GM23338 (cell line): ENCODE results near the gene C1orf198.

Source experiments
- CREB1 ChIP-seq: fragments of 250-450 bp; sonication (Bioruptor Pico); IDR thresholded peaks from 2 replicates; pipeline ENCODE4 v1.5.0; 2020; ENCODE audit warnings: low read depth, mild to moderate bottlenecking, moderate library complexity
- CTCF ChIP-seq, 2 experiments: fragments of 200-600 bp in 1 of 2; sonication (generic) in 1 of 2; conservative IDR thresholded peaks; 2 replicates each; pipeline versions ENCODE4 v1.5.1 to v1.6.1; 2016 to 2017; ENCODE audit warnings: antibody characterized with exemption in 2 of 2, low read depth in 2 of 2, mild to moderate bottlenecking in 2 of 2, moderate library complexity in 1 of 2
- EZH2 ChIP-seq: fragments of 200-600 bp; sonication (generic); IDR thresholded peaks from one replicate; pipeline ENCODE4 v1.8.0; 2017; ENCODE audit warnings: antibody characterized with exemption, mild to moderate bottlenecking, low read depth; ENCODE audit not compliant: unreplicated experiment
- EZH2phosphoT487 ChIP-seq: fragments of 200-600 bp; sonication (generic); IDR thresholded peaks from one replicate; pipeline ENCODE4 v1.8.1; 2018; ENCODE audit warnings: antibody characterized with exemption; ENCODE audit not compliant: unreplicated experiment
- JUNB ChIP-seq: IDR thresholded peaks from one replicate; pipeline ENCODE4 v1.6.1; 2016; ENCODE audit warnings: antibody characterized with exemption; ENCODE audit not compliant: unreplicated experiment
- NANOG ChIP-seq: IDR thresholded peaks from 2 replicates; pipeline ENCODE4 v1.6.1; 2016; ENCODE audit warnings: antibody characterized with exemption, borderline replicate concordance
- POLR2AphosphoS5 ChIP-seq: IDR thresholded peaks from 2 replicates; pipeline ENCODE4 v1.6.1; 2016; ENCODE audit warnings: antibody characterized with exemption, low read depth
- REST ChIP-seq: IDR thresholded peaks from one replicate; pipeline ENCODE4 v1.6.1; 2018; ENCODE audit warnings: antibody characterized with exemption; ENCODE audit not compliant: unreplicated experiment
- ZNF114 ChIP-seq: fragments of 250-450 bp; sonication (Bioruptor Pico); IDR thresholded peaks from 2 replicates; pipeline ENCODE4 v1.5.0; 2020; ENCODE audit warnings: mild to moderate bottlenecking, moderate library complexity
- ZNF331 ChIP-seq: fragments of 250-450 bp; sonication (Bioruptor Pico); IDR thresholded peaks from 2 replicates; pipeline ENCODE4 v1.5.0; 2020; ENCODE audit warnings: low read depth, mild to moderate bottlenecking, moderate library complexity
- TF ChIP-seq, protein P1 (sequence below): fragments of 250-450 bp; sonication (Bioruptor Pico); IDR thresholded peaks from 2 replicates; pipeline ENCODE4 v1.5.0; 2020; ENCODE audit warnings: mild to moderate bottlenecking, moderate library complexity
- TF ChIP-seq, protein P2 (sequence below): IDR thresholded peaks from 2 replicates; pipeline ENCODE4 v1.6.1; 2016; ENCODE audit warnings: antibody characterized with exemption

GRCh38 chr1:230900984-230901383, 32.7 kb upstream of the C1orf198 start:
- TF ChIP-seq CTCF (conservative IDR thresholded peaks at IDR 0.05; ENCODE audit: low read depth in 2 of 2) (no peak), REST (no peak), POLR2AphosphoS5 (no peak), EZH2 (no peak), EZH2phosphoT487 (no peak), CREB1 (CRISPR knock-in tag) (no peak), JUNB (no peak), NANOG (no peak), ZNF331 (CRISPR knock-in tag) (no peak), ZNF114 (CRISPR knock-in tag) (no peak)
- TF ChIP-seq, protein P1, sequence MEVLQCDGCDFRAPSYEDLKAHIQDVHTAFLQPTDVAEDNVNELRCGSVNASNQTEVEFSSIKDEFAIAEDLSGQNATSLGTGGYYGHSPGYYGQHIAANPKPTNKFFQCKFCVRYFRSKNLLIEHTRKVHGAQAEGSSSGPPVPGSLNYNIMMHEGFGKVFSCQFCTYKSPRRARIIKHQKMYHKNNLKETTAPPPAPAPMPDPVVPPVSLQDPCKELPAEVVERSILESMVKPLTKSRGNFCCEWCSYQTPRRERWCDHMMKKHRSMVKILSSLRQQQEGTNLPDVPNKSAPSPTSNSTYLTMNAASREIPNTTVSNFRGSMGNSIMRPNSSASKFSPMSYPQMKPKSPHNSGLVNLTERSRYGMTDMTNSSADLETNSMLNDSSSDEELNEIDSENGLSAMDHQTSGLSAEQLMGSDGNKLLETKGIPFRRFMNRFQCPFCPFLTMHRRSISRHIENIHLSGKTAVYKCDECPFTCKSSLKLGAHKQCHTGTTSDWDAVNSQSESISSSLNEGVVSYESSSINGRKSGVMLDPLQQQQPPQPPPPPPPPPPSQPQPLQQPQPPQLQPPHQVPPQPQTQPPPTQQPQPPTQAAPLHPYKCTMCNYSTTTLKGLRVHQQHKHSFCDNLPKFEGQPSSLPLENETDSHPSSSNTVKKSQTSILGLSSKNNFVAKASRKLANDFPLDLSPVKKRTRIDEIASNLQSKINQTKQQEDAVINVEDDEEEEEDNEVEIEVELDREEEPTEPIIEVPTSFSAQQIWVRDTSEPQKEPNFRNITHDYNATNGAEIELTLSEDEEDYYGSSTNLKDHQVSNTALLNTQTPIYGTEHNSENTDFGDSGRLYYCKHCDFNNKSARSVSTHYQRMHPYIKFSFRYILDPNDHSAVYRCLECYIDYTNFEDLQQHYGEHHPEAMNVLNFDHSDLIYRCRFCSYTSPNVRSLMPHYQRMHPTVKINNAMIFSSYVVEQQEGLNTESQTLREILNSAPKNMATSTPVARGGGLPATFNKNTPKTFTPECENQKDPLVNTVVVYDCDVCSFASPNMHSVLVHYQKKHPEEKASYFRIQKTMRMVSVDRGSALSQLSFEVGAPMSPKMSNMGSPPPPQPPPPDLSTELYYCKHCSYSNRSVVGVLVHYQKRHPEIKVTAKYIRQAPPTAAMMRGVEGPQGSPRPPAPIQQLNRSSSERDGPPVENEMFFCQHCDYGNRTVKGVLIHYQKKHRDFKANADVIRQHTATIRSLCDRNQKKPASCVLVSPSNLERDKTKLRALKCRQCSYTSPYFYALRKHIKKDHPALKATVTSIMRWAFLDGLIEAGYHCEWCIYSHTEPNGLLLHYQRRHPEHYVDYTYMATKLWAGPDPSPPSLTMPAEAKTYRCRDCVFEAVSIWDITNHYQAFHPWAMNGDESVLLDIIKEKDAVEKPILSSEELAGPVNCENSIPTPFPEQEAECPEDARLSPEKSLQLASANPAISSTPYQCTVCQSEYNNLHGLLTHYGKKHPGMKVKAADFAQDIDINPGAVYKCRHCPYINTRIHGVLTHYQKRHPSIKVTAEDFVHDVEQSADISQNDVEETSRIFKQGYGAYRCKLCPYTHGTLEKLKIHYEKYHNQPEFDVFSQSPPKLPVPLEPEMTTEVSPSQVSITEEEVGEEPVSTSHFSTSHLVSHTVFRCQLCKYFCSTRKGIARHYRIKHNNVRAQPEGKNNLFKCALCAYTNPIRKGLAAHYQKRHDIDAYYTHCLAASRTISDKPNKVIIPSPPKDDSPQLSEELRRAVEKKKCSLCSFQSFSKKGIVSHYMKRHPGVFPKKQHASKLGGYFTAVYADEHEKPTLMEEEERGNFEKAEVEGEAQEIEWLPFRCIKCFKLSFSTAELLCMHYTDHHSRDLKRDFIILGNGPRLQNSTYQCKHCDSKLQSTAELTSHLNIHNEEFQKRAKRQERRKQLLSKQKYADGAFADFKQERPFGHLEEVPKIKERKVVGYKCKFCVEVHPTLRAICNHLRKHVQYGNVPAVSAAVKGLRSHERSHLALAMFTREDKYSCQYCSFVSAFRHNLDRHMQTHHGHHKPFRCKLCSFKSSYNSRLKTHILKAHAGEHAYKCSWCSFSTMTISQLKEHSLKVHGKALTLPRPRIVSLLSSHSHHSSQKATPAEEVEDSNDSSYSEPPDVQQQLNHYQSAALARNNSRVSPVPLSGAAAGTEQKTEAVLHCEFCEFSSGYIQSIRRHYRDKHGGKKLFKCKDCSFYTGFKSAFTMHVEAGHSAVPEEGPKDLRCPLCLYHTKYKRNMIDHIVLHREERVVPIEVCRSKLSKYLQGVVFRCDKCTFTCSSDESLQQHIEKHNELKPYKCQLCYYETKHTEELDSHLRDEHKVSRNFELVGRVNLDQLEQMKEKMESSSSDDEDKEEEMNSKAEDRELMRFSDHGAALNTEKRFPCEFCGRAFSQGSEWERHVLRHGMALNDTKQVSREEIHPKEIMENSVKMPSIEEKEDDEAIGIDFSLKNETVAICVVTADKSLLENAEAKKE (CRISPR knock-in tag): no peak
- TF ChIP-seq, protein P2, sequence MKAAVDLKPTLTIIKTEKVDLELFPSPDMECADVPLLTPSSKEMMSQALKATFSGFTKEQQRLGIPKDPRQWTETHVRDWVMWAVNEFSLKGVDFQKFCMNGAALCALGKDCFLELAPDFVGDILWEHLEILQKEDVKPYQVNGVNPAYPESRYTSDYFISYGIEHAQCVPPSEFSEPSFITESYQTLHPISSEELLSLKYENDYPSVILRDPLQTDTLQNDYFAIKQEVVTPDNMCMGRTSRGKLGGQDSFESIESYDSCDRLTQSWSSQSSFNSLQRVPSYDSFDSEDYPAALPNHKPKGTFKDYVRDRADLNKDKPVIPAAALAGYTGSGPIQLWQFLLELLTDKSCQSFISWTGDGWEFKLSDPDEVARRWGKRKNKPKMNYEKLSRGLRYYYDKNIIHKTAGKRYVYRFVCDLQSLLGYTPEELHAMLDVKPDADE: no peak
